LHCN-M2 (cell line): Measurements from ENCODE around the gene EVC. TPM values are rescaled to one million over a fixed set of nuclear protein-coding genes. Genes with fewer than 3 reads are reported as not detected.
"Not testable (repeated sequence)": the region's sequence is repeated elsewhere in the genome, so short reads cannot be mapped to it uniquely, and the experiment has no call there.

Source experiments
- DNase-seq: peaks from one replicate; pipeline ENCODE4 v3.0.0-alpha.2; 2012; ENCODE audit warnings: low read depth
- total RNA-seq: library from RNA; depleted of rRNA; stranded (reverse); fragments of >200 nt; gene quantifications from 2 replicates; pipeline ENCODE4 v1.2.3, GENCODE V29; 2014

EVC gene
- total RNA-seq, 1 experiment from 2014 or later = 219 TPM

DNA sequence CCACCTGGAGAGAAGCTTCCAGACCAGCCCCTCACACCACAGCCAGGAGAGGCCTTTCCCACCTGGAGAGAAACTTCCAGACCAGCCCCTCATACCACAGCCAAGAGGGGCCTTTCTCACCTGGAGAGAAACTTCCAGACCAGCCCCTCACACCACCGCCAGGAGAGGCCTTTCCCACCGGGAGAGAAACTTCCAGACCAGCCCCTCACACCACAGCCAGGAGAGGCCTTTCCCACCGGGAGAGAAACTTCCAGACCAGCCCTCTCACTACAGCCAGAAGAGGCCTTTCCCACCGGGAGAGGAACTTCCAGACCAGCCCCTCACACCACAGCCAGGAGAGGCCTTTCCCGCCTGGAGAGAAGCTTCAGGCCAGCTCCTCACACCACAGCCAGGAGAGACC, 101.1 kb downstream of the EVC start:
- DNase-seq = not testable (repeated sequence)

DNA sequence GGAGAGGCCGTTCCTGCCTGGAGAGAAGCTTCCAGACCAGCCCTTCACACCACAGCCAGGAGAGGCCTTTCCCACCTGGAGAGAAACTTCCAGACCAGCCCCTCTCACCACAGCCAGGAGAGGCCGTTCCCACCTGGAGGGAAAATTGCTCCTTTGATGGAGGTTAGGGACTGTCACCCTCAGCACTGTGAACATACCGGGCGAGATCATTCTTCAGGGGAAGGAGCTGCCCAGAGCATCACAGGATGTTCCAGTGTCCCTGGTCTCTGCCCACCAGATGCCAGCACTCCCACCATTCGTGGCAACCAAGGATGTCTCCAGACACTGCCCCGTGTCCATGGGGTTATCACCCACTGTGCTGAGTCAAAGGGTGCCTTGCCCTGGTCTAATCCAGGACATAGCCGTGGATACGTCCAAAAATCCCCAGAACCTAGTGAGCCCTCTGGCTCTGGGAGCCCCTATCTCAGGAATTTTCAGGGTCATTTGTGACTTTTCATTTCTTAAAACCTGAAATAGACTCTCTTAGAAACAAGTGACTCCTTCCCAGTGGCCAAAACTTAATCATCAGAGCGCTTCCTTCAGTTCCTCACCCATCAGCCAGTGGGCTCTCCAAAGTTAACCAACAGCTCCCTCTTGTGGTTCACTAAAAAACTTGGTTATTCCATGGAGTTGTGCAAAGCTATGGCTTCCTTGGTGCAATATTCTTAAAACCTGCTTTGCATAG, 101.7 kb downstream of the EVC start:
- peak; percentile 74 for DNase-seq

DNA sequence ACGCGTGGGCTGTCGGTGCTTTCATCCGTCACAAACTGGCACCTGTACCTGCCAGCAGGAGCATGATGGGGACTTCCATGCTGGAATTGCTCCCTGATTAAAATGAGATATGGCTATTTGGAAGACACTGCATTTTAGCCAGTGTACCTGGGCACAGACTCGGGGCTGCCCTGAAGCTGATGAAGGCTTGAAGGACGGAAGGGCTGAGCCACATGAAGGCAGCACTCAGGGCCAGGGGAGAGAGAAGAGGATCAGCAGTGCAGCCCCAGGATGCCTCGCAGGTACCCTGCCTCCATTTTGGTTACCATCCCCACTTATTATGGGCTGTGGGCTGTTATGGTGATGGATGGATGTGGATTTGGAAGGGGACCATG, 102.9 kb downstream of the EVC start:
- DNase-seq = no peak

DNA sequence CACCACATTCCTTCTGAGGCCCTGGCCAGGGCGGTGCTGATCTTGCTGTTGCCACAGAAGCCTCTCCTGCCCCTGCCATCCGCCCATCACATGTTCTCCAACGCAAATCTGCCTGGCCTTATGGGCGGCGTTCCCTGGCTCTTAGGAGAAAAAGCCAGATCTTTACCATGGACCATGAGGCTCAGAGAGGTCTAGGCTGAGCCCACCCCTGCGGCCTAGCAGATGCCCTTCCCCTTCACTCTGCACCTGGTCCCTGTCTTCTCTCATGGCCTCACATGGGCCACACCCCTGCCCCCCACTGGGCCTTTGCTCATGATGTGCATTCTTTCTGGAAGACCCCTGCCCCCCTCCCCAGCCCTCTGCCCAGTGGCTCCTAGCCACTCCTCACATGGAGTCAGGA, 103.4 kb downstream of the EVC start:
- DNase-seq = no peak

DNA sequence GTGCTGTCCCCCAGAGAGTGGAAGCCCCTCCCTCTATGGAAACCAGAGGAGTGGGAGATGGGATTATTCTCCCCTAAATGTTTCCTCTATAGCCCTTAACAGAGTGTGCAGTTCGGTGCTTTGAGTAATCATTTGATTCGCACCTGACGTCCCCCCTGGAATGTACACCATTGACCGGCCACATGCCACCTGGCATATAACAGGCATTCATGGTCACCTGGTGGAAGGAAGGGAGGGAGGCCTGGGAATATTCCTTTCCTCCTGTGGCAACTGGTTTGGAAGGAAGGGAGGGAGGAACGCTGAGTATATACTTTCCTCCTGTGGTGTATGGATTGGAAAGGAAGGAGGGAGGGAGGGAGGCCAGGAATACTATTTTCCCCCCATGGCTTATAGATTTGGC, 104.6 kb downstream of the EVC start:
- DNase-seq = no peak

DNA sequence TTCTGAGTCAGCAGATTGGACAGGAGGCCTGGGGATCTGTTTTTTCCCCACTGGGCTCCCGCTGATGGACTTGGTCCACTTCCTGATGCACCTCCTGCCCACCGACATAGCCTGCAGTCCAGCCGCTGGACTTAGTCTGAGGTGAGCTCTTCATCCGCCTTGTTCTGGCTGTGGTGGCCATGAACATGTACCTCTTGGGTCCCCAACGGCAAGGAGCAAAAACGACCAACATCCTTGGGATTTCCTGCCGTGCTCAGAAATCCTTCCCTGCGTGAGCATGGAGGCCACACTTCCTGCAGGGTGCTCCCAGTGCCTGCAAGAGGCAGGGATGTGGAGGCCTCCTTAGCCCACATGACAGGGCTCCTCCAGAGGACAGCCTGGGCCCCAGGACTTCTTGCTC, 105.1 kb downstream of the EVC start:
- DNase-seq = no peak

DNA sequence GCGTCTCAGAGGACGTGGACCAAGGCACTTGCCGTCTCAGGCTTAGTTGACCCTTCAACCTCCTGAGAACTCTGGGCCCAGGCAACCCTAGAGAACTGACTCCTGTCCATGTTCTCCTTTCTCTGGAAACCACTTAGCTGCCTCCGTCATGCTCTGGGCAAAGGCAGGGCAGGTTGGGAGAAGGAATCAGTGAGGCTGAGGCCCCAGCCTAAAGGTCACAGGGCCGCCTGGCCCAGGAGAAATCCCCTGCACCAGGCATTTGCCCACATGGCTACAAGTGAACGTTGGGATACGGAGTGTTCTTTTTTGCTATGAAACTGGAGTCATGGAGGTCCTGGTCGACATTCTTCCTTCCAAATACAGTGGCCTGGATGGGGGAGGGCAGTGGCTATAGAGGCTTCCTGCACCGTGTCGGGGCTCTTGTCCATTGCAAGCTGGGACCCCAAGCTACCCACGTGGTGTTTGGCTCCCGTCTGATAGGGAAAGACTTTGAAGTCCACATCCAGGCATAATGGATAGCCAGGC, 105.9 kb downstream of the EVC start:
- no peak for DNase-seq

DNA sequence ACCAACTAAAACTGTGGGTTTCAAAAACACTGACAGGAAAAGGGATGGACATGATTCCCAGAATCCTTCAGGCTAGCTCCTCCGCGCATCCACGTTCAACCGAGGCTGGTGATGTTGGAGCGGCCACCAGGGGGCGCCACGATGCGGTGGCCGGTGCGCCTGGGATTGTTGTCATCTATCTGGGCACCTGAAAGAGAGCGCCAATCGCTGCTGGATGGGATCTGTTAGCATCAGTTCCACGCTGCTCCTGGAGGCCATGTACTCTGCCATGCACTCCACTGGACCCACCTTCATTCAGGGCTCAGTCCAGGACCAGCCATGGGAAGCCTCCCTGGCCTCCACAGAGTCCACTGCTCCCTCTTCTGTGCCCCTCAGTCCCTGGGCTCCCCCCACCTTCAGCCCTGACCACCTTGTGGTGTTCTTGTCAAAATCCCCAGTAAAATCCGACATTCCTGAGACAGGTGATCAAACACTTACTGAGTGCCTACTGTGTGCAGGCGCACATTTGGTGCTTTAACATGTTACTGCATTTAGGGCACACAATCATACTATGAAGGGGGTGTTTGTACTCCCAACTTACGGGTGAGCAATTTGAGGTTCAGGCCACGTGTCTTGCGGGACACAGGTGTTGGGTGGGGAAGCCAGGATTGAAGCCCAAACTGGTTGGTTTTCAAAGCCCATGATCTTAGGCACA, 110.8 kb downstream of the EVC start:
- no peak for DNase-seq

DNA sequence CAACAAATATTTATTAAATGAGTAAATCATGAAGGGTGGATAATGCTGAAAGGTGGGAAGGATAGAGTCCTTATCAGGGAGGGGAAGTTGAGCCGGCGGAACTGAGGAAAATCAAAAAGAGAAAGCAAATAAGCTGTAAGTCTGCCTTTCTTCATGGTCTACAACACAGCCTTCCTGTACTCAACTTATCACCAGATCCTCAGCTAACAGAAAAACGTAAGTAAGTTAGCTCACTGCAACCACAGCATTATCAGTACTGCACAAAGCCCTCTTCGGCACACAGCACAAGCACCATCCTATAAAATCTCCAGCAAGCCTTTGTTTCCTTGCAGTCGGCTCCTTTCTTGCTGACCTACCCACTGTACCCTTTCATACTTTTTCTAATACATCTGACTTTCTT, 111.6 kb downstream of the EVC start:
- no peak for DNase-seq

DNA sequence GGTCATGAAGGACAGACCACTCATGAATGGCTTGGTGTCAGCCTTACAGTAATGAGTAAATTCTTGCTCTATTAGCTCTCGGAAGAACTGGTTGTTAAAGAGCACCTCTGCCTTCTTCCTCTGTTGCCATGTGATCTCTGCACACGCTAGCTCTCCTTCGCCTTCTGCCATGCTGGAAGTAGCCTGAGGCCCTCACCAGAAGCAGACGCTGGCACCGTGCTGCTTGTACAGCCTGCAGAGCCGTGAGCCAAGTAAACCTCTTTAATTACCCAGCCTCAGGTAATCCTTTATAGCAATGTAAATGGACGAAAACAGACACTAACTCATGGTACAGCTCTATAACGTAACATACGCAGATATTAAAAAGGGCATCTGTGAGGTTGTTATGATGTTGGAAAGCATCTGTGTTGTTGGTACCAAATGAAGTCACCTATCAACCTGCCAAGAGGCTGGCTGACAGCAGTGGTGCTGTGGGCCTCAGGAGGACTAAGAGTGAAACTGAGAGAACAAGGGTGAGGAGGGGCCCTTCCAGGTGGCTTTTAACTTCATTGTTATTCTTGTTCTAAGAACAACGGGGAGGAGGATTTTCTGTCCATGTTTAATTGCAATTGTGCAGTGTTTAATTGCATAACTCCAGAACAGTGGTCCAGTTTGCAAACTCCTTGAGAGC, 112.7 kb downstream of the EVC start:
- DNase-seq = no peak

DNA sequence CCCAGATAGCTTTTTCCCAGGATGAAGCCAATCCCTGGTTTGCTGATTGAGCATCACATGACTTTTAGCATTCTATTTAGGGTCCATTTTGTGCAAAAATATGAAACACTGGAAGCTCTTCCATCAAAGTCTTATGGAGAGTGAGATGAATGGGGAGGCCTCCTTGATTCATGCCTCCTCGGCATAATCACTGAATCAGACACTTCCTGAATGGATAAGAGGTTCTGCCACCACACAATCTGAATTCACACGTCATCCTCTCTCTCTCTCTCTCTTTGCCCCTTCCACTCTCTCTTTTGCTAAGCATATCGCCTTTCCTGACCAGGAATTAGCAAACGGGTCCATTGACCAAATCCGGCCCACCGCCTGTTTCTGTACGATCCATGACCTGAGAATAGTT, 113.2 kb downstream of the EVC start:
- no peak for DNase-seq

DNA sequence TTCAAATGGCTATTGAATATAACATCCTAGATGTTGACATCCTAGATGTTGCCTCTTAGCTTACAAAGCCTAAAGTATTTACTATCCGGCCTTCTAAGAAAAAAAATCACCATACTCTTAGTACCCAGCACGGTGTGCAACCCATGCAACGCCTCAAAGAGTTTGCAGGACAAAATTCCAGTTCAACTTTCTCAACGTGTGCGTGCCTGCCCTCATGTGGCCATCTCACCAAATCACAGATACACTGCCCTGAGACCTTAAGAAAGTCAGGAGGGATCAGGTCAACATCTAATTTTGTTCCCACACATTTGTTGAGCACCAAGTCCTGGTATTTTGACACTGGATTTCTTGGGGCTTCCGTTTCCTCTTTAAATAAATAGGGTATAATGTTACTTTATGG, 113.6 kb downstream of the EVC start:
- peak; percentile 60 for DNase-seq

DNA sequence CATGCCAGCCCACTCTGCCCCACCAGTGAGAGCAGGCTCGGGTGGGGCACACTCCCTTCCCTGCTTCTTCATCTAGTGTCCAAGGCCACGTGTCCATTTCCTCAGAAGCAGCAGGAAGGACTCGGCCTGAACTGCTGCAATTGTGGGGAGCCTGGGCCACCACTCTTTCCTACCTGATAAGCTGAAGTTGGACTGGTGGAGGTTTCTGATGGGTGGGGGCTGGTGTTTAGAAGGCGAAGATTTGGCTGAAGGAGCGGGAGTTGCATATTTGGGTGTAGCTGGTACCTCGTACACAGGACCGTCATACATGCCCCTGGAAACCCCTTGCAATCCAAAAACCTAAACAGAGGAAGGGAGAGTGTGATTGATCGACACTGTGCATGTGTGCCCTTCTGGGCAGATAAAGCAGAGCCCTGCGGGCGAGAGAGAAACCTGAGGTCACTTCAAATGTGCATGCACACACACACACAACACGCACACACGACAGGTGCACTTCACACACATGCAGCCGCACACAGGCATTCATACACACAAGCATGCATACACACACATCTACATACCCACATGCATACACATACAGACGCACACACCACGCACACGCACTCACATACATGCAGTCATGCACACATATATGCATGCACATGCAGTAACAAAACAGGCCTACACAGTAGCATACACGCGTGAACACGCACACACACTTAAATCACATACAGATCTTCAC, 114.5 kb downstream of the EVC start:
- DNase-seq = no peak

DNA sequence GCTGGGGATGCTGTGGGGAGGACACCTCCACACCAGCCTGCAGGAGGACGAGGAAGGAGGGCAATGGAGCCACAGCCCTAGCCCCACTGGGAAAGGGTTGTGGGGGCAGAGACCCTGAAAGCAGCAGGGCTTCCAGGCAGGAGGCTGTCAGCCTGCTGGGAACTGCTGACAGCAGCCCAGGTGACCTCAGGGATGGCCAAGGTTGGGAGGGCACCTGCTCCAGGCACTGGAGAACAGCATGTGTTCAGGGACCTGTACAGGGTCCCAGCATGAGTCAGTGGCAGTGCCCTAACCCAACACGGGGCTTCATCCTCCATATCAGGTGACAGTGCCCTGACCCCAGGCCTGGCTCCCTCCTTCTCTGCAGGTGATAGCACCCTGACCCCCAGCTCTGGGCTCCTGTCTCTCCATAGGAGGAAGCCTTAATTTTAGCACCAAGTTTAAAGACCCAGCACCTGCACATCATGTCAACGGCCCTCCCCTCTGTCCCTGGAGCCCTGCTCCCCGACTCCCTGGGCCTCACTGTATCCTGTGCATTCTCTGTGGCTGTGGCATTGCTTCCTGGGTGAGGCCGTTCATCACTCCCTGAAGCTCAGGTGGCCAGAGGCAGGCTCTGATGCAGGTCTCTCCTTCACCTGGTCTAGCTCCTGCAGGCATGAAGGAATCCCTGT, 115.6 kb downstream of the EVC start:
- DNase-seq = no peak

DNA sequence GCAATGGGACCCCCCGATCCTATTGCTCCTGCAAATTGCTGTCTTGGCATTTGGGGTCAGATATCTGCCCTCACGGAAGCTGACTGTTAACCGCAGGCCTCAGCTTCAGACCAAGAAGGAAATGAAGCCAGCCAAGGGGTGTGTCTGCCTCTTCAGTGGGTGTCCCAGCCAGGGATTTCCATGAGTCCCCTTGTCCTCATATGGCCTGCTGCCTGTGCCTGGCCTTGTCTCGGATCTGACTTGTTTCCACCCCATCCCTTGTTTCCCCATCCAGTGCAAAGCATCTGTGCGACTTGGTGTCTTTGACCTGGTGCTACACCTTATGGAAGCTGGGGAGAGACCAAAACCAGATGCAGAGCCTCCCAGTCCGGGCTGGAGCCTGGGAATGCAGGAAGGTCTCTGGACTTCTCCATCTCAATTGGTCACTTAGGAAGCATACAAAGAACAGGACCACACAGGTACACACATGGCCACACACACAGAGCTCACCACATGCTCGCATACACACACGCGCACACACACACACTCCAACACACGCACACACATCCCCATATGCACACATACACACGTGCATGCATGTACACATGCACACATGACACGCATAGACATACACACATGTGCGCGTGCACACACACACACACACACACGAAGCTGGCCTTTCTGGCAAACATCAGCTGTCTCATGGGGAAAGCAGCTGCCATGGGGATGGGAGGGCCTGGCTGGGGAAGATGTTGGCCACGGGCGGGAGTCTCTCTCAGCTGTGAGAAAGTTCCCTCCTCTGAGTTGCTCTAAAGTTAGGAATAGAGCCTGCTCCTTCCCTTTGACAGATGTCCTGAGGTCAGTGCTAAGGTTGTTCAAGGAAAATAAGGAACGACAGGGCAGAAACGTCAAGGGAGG, 116.4 kb downstream of the EVC start:
- peak; percentile 59 for DNase-seq

DNA sequence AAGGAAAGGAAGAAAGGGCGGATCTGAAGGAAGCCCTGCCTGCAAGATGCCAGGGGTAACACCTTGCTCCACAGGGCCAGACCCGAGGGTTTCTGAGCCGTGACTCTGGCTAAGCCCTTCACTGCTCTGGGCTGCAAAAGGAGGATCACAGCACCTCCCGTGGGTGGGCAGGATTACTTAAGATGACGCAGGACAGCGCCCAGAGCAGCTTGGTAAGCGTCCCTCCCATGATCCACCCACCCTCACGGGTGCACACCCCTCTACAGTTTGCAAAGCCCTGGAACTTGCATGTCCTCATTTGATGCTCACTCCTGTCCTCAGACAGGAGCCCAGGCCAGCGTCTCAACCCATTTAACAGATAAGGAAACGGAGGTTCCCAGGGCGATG, 117.0 kb downstream of the EVC start:
- DNase-seq = no peak

DNA sequence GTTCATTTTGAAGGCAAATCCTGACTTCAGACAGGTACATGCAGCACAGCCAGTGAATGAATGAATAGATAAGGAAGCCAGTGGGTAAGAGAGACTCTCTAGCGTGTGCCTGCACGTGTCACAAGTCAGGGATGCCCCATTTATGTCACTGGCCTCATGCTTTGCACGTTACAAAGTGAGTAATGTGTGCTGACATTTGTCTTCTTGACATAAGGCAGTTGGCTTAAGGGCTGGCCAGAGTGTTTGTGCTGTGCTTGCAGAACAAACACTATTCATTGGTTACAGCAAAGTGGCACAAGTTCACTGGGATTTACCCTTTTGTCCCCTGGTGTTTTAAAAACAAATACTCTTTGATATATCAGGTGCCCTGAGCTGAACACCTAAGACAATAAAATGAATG, 125.9 kb downstream of the EVC start:
- peak; percentile 31 for DNase-seq

DNA sequence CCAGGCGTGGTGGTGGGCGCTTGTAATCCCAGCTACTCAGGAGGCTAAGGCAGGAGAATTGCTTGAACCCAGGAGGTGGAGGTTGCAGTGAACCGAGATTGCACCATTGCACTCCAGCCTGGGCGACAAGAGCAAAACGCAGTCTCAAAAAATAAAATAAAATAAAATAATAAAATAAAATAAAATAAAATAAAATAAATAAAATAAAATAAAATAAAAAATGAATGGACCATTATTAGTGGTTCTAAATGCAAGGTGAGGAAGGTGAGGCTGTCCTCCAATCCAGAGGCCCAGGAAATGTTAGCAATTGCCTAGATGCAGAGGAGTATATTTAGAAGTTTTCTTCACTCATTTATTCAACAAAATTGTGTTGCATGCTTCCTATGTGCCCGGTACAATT, 126.5 kb downstream of the EVC start:
- DNase-seq = not testable (repeated sequence)

DNA sequence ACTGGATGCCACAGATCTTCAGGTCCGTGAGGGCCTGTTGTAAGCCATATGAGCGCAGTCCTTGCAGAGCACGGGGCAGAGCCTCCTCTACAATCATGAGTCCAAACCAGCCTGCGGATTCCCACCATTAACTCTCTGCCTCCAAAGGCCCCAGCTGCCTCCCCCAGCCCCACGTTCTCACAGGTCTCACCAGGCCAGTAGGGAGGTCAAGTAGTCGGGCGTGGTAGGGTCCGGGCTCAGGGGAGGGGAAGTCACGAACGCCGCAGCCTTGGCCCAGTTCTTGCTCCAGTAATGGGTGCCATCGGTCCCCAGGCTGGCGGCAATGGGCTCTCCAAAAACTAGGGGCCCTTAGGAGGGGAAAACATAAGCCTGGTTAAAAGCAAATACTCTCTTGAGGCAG, 128.3 kb downstream of the EVC start:
- no peak for DNase-seq
